NCI-H1092 treated with DMSO at 0.1 percent for 48 hours (cell line): Measurements from ENCODE around the gene CHST15.

ENCODE experiments used
- DNase-seq: peaks from one replicate; lab custom pipeline; 2025; lab: John Stamatoyannopoulos, UW

Gene CHST15

GRCh38 chr10:123964953-123965352 lies 128.4 kb downstream of the CHST15 start:
- DNase-seq, result no peak

- DNase-seq, result no peak
Measured at GRCh38 chr10:123962756-123963530, 130.5 kb downstream of the CHST15 start.

- DNase-seq, result no peak
Measured at GRCh38 chr10:123958241-123958640, 135.2 kb downstream of the CHST15 start.
